HG03066 (cell line): ENCODE results near the gene ATXN1L.
"Not testable (repeated sequence)": the region's sequence is repeated elsewhere in the genome, so short reads cannot be mapped to it uniquely, and the experiment has no call there.

Experiments used
- ATAC-seq: cut with Tn5 transposase; IDR thresholded peaks from one replicate; pipeline ENCODE4 v1.9.1; 2021; ENCODE audit warnings: low read depth; ENCODE audit not compliant: unreplicated experiment

The ATXN1L gene

DNA sequence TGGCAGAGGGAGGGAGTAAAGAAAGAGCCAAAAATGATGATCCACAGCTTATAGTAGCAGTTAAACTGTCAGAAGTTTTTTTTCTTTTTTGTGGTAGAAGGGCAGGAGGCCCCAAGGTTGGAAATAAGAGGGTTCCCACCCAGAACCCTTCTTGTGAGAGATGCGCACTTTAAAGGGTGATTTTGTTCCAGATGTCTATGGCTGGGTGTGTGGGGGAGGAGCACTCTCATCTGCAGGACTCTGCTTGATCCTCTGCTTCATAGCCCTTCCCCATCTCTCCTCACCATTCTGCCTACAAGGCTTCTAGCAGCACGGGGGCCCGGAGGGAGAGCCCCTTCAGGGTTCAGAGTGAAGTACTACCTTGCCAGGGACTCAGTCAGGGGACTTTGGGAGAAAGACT, 6.4 kb downstream of the ATXN1L start:
- no peak for ATAC-seq

DNA sequence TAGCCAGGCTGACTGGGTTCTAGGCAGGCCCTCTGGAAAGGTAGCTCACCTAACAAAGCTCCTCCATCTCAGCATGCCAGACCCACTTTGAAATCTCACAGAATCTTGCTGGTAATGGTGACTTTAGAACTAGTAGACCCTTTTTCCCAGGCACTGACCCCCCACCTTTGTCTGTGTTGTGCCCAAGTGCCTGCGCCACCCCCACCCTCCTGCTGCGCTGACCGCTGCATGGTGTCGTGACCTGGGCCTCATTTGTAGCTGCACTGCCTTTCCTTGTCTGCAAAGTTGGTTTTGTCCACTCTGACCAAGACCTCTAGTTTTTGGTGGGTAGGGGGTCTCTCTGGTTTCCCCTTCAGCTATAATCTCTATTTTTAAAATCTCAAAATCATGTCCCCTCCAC, 6.8 kb downstream of the ATXN1L start:
- no peak for ATAC-seq

DNA sequence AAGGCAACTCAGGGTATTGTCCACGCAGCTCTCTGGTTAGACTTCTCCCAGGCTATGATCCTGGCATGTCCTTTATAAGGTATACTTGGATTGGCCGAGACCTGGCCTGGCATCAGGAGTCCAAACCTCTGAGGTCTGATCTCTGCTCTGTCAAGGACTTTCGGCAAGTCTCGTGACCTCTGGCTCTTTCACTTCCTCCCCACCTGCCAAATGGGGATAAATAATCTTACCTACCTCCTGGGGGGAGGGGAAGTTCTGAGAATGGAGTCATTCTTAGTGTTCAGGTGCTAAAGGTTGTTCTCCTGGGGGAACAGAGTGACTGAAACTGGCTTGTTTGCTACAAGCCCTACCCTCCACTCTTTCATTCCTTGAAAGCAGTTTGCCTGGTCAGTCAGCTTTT, 7.6 kb downstream of the ATXN1L start:
- ATAC-seq: no peak

- ATAC-seq: no peak
Observed at GRCh38 chr16:71854369-71854948, 8.7 kb downstream of the ATXN1L start.

DNA sequence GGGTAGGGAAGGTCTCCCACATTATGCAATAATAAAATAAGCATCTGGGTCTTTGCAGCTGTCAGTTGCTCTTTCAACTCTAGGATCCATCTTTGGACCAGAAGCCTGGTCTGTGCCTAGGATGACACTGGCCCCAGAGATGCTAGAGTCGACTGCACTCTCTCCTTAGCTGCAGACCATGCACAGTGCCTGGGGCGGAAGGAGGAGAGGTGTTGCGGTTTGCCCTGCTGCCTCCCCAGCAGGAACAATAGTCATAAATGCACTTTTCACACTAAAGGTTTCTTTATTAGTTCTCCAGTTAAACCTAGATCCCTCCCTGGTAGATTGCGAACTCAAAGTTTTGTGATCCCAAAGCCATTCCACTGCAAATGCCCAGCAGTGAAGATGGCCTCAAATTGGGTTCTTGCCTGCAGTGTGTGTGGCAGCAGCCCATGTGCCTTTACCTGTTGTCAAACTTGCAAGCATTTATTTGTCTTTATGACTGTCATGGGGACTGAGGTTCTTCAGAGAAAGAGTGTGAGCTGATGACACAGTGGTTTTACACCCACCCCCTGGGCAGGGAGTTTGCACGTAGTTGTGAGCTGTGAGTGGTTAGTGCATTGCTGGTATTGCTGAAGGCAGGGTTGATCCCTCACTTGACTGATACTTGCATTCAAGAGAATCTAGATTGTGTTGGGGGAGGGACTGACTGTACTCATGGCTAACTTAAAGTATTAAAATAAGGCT, 10.3 kb downstream of the ATXN1L start:
- ATAC-seq: no peak

- no peak for ATAC-seq
Observed at GRCh38 chr16:71859762-71860521, 14.2 kb downstream of the ATXN1L start.

- ATAC-seq: no peak
Observed at GRCh38 chr16:71863995-71864394, 18.2 kb downstream of the ATXN1L start.

GRCh38 chr16:71865173-71865863, 19.5 kb downstream of the ATXN1L start:
- no peak for ATAC-seq

GRCh38 chr16:71867175-71867574, 21.4 kb downstream of the ATXN1L start:
- not testable (repeated sequence) for ATAC-seq

DNA sequence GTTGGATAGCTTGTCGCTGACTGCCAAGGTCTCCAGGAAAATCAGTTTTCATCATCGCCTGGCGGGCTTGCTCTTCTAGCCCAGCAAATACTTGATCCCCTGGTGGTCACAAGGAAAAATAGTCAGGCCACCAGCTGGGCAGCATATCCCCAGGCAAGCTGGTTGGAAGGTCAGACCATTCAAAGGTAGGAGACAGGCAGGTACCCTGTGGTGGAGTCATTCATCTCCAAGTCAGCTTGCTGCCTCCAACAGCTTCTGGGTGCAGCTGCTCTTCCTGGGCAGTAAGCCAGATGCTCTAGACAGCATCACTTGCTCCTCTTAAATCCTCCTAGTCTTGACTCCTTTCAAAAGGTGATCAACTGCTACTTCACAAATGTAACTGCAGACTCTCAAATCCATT, 22.2 kb downstream of the ATXN1L start:
- ATAC-seq: no peak

DNA sequence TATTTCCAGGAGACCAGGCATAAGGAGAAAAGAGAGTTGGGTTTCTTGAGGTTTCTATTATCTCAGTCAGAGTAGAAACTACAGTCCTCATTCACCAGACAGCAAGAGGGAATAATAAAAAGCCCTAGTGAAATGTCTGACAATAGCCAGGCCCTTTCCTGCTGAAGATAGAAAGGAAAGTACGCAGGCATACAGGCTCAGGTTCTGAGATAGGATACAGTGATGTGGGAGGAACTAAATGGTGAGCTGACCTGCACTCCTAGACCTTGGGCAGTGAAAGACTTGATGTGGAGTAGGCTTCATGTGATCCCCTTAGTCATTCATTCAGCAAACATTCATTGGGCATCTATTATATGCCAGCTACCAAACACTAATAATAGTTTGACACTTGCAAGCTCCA, 23.3 kb downstream of the ATXN1L start:
- no peak for ATAC-seq

- ATAC-seq: no peak
Observed at GRCh38 chr16:71870818-71871217, 25.0 kb downstream of the ATXN1L start.

DNA sequence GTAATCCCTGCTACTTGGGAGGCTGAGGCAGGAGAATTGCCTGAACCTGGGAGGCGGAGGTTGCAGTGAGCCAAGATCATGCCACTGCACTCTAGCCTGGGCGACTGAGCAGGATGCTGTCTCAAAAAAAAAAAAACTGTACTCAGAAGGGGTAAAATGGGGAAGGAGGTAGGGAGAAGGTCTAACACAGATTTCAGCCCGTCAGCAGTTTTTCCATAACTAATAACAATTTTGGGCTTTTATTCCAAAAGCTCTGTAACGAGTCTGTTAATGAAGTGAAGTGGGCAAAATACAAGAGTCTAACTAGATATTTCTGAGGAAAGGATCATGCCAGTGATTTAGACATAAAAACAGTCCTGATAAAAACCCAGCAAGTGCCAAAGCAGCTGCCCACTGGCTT, 27.4 kb downstream of the ATXN1L start:
- ATAC-seq: no peak

- ATAC-seq: no peak
Observed at GRCh38 chr16:71878911-71879310, 33.1 kb downstream of the ATXN1L start.

DNA sequence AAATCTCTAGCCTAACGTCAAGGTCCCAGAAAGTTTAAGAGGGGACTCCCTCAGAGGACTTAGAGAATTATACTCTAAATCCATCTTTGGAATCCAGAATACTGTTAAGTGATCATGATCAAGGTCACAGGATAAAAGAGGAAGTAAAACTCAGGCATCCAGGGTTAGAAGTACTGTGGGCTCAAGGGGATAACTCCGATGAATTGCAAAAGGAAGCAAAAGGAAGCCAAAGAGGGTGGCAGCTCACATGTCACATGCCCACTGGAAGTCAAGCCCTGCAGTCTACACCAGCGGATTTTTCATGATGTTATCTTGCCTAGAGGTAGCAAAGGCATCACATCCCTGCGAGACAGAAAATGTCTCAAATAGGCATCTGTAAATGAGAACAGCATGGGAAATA, 34.4 kb downstream of the ATXN1L start:
- no peak for ATAC-seq

GRCh38 chr16:71882505-71883167, 36.9 kb downstream of the ATXN1L start:
- peak; percentile 9 for ATAC-seq

GRCh38 chr16:71883168-71883848, 37.5 kb downstream of the ATXN1L start:
- ATAC-seq: peak; percentile 39

GRCh38 chr16:71883849-71884638, 38.3 kb downstream of the ATXN1L start, which contains the start of gene ZNF821:
TSS of gene ZNF821 (minus strand) at chr16:71884182. CDS start at chr16:71879946, 4,236 bp downstream.
- peak; percentile 45 for ATAC-seq

DNA sequence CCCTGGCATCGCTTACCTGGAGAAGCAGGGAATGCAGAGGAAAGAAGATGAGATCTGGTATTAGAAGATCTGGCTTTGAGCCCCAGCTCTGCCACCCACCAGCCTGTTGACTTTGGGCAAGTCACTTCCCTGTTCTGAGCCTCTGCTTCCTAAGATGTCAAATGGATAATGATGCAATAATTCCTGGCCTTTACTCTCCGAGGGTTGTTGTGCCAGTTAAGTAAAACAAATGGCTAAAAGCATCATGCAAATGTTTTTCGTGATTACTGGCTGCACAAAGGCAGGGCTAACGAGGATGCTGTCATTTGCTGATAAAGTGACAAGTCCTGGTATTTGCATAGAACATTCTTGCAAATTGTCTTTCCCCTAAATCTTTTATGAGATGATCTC, 39.5 kb downstream of the ATXN1L start:
- no peak for ATAC-seq
